ENCODE measurements around the gene MED29. TPM values are rescaled to one million over a fixed set of nuclear protein-coding genes. Genes with fewer than 3 reads are reported as not detected.

MED29 gene
- total RNA-seq, 1 experiment from 2014 or later = 32.0 TPM

DNA sequence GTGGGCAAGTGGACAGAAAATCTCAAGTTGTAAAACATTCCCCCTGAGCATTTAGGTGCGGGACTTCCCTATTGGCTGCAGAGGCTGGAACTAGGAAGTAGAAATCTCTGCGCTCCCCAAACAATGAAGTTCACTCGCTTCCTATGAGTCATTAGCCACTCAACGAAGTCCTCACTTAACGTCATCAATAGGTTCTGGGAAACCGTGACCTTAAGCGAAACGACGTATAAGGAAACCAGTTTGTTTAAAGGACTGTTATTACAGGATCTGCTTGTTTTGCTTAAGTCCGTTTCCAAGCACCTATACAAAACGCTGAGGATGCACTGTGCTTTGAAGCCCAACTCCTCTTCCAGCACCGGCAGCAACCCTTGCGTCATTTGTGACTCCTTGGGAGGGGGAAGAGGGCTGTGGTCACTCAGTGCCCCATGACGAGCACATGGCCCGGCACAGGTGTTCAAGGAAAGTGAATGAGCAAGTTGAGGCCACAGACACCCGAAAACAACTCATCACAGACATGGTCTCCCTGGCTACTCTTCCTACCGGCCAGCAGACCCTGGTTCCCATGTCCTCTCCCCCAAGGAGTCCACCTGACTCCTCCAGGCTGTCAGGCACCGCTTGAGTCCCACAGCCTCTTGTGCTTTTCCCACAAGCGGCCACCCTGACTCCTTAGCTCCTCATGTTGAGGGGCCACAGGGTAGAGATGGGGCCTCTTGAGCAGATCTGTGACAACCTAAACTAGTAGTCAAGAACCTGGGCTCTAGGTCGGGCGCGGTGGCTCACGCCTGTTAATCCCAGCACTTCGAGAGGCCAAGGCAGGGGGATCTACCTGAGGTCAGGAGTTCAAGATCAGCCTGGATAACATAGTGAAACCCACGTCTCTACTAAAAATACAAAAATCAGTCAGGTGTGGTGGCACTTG, 39.8 kb downstream of the MED29 start:
- peak overlapping the region; percentile 84 for H3K27ac ChIP-seq (ENCODE audit: low read depth, low read length)
- TF ChIP-seq CEBPB (IDR thresholded peaks at IDR 0.05; ENCODE audit: low read depth) (0 out of 2 replicates have a peak, but pooled peaks have one; percentile 56), SRF (IDR thresholded peaks at IDR 0.05; ENCODE audit: low read depth) (peak; percentile 74; the same call in 1 of the 2 replicates), EZH2 (IDR thresholded peaks at IDR 0.05) (no peak), ATF3 (IDR thresholded peaks at IDR 0.05) (no peak; the same call in 1 of the 2 replicates), ELF1 (IDR thresholded peaks at IDR 0.05; ENCODE audit: borderline replicate concordance, low read depth) (no peak; the same call in 1 of the 2 replicates), CBX3 (IDR thresholded peaks at IDR 0.05; ENCODE audit: low read depth) (0 out of 2 replicates have a peak, but pooled peaks have one; percentile 15), POLR2A (IDR thresholded peaks at IDR 0.05; ENCODE audit: borderline replicate concordance, extremely low read depth, insufficient read depth, insufficient read length) (no peak), TCF7L2 (IDR thresholded peaks at IDR 0.05; ENCODE audit: borderline replicate concordance, extremely low read depth, insufficient read depth, insufficient read length) (no peak), SIN3A (IDR thresholded peaks at IDR 0.05; ENCODE audit: low read depth) (no peak; the same call in none of the 2 replicates), EZH2phosphoT487 (IDR thresholded peaks at IDR 0.05; ENCODE audit: borderline replicate concordance) (no peak), JUND (IDR thresholded peaks at IDR 0.05) (peak; percentile 76), POLR2AphosphoS5 (IDR thresholded peaks at IDR 0.05; ENCODE audit: low read depth, low read length) (peak; percentile 44; the same call in 1 of the 2 replicates), YY1 (IDR thresholded peaks at IDR 0.05; ENCODE audit: extremely low read depth, insufficient replicate concordance, low read depth, low read length) (no peak), EGR1 (IDR thresholded peaks at IDR 0.05; ENCODE audit: low read depth) (no peak), RAD21 (IDR thresholded peaks at IDR 0.05; ENCODE audit: low read depth) (no peak), FOSL1 (IDR thresholded peaks at IDR 0.05; ENCODE audit: low read depth) (peak; percentile 82), ZNF274 (IDR thresholded peaks at IDR 0.05; ENCODE audit: low read depth, low read length) (no peak), SP1 (IDR thresholded peaks at IDR 0.05; ENCODE audit: low read depth) (peak; percentile 81), ZFX (IDR thresholded peaks at IDR 0.05) (no peak)
- TF ChIP-seq, protein P1, sequence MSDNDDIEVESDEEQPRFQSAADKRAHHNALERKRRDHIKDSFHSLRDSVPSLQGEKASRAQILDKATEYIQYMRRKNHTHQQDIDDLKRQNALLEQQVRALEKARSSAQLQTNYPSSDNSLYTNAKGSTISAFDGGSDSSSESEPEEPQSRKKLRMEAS (IDR thresholded peaks at IDR 0.05) = peak; percentile 97
- TF ChIP-seq, protein P2, sequence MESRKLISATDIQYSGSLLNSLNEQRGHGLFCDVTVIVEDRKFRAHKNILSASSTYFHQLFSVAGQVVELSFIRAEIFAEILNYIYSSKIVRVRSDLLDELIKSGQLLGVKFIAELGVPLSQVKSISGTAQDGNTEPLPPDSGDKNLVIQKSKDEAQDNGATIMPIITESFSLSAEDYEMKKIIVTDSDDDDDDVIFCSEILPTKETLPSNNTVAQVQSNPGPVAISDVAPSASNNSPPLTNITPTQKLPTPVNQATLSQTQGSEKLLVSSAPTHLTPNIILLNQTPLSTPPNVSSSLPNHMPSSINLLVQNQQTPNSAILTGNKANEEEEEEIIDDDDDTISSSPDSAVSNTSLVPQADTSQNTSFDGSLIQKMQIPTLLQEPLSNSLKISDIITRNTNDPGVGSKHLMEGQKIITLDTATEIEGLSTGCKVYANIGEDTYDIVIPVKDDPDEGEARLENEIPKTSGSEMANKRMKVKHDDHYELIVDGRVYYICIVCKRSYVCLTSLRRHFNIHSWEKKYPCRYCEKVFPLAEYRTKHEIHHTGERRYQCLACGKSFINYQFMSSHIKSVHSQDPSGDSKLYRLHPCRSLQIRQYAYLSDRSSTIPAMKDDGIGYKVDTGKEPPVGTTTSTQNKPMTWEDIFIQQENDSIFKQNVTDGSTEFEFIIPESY (IDR thresholded peaks at IDR 0.05; ENCODE audit: extremely low read depth, insufficient replicate concordance, low read length) = no peak

More for the DNA sequence above, 39.8 kb downstream of the MED29 start:
- H3K79me2 ChIP-seq (ENCODE audit: insufficient read depth, low read length) = peaks cover 36% of the 10 kb centered on the region
- peak; percentile 97 for DNase-seq (ENCODE audit: low read depth, low spot score)
- BruUV-seq (replicated peaks) = TSS peak; percentile 68
- no peak overlapping the region for H2AFZ ChIP-seq (ENCODE audit: low read depth, low read length, poor library complexity, severe bottlenecking)
- intact Hi-C loops (cut with micrococcal nuclease) = loop anchor here (2.0 kb wide), 1 partner anchor 40 kb away; the partner anchor contains the start of genes MED29 and PAF1
- RAD21 ChIA-PET (ENCODE audit: low non-redundant PET in 1 of 2, low total read pairs in 2 of 2, uncharacterized antibody in 2 of 2, unreplicated experiment in 2 of 2) = no interaction called here
- H3K9ac ChIP-seq (ENCODE audit: low read length) = peak overlapping the region; percentile 100
- H3K9me2 ChIP-seq (ENCODE audit: insufficient read depth) = no peaks in the 10 kb centered on the region
- no peaks in the 10 kb centered on the region for H3K9me3 ChIP-seq (ENCODE audit: control insufficient read depth in 1 of 2, insufficient read depth in 1 of 2, low read depth in 1 of 2, low read length in 2 of 2)
- CTCF ChIA-PET = interaction anchor here (1.2 kb wide), 1 partner anchor 101 kb away, joined by 3 read pairs; no protein-coding TSS in a partner anchor
- H3K36me3 ChIP-seq (ENCODE audit: control insufficient read depth in 1 of 2, insufficient read depth in 2 of 2, low read length in 2 of 2) = peaks cover 26 to 34% of the 10 kb centered on the region in 2 experiments; a peak in 3 of 4 replicates
- peaks cover 13% of the 10 kb centered on the region; the same call in 1 of the 2 replicates for H4K20me1 ChIP-seq (ENCODE audit: insufficient read depth)
- peak overlapping the region; percentile 92 for H3K4me2 ChIP-seq (ENCODE audit: low read length)
- POLR2A ChIA-PET = interaction anchor here (0.7 to 1.4 kb wide), 5 partner anchors 10 to 29 kb away, joined by 3 to 4 read pairs (median 4); no protein-coding TSS in a partner anchor
- peak overlapping the region in 1 of 2 experiments; percentile 2; a peak in 2 of 4 replicates for H3K4me3 ChIP-seq (replicated peaks in 1 of 2; ENCODE audit: low read depth in 1 of 2, low read length in 2 of 2)
- no peaks in the 10 kb centered on the region for H3K27me3 ChIP-seq (ENCODE audit: insufficient read depth, low read length)
- peak; percentile 57 for ATAC-seq
- peaks cover 67 to 74% of the 10 kb centered on the region in 2 experiments for H3K4me1 ChIP-seq (ENCODE audit: control insufficient read depth in 1 of 2, insufficient read depth in 2 of 2, low read length in 2 of 2)
